HG03460 (cell line): Measurements from ENCODE around the gene FOXN4.
A peak's percentile ranks its signal among the peaks of the same experiment; 100 is the strongest.
"Not testable (repeated sequence)": the region's sequence is repeated elsewhere in the genome, so short reads cannot be mapped to it uniquely, and the experiment has no call there.

Experiments used
- ATAC-seq: cut with Tn5 transposase; IDR thresholded peaks from one replicate; pipeline ENCODE4 v1.9.1; 2021; ENCODE audit not compliant: unreplicated experiment

The FOXN4 gene, protein sequence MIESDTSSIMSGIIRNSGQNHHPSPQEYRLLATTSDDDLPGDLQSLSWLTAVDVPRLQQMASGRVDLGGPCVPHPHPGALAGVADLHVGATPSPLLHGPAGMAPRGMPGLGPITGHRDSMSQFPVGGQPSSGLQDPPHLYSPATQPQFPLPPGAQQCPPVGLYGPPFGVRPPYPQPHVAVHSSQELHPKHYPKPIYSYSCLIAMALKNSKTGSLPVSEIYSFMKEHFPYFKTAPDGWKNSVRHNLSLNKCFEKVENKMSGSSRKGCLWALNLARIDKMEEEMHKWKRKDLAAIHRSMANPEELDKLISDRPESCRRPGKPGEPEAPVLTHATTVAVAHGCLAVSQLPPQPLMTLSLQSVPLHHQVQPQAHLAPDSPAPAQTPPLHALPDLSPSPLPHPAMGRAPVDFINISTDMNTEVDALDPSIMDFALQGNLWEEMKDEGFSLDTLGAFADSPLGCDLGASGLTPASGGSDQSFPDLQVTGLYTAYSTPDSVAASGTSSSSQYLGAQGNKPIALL

GRCh38 chr12:109308534-109309380 is at the start of gene FOXN4:
Gene FOXN4, minus strand, starts transcription at chr12:109309284. Its CDS starts 963 bp downstream, at chr12:109308321.
- no peak for ATAC-seq

GRCh38 chr12:109358154-109358869 is 49.2 kb upstream of the FOXN4 start:
- ATAC-seq = peak; percentile 54

DNA sequence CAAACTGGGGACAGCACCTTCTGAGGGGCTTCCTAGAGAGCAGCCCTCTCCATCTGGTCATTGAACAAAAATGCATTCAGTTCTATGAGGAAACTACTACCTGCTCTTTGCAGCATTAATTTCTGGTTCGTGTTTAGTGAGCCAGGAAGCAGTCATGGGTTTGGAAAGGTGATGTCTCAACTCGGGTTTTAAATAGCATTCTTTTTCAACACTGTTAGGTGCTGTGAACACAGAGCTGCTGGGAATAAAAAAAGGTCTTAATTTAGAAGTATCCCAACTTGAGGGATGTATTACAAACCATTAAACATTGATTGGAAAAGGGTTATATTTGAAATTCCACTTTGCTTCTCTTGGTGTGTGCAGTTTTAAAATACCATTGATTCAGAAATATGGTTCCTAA is 47.9 kb upstream of the FOXN4 start:
- no peak for ATAC-seq

DNA sequence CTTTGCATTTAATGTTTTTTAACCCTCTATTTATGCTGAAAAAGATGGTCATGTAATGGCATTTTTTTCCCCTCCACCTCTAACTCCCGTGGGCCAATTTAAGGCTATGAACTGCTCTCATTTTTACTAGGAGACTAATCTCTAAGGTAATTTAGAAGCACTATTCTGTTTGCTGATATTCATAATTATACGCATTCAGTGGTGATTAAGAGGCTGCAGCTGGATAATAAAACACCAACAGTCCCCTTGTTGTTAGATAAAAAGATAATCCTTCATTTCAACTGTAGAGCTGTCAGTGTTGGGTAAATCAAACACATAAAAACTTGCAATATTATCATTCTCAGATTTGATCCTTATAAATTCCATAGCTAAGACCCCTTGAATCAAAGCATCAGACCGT is 47.5 kb upstream of the FOXN4 start:
- no peak for ATAC-seq

GRCh38 chr12:109352184-109352583 is 43.1 kb upstream of the FOXN4 start:
- ATAC-seq = no peak

GRCh38 chr12:109347589-109347988 is 38.5 kb upstream of the FOXN4 start, which contains the start of gene MYO1H:
Gene MYO1H, plus strand, starts transcription at chr12:109347900. Its CDS starts 61 bp downstream, at chr12:109347961.
- ATAC-seq = no peak

DNA sequence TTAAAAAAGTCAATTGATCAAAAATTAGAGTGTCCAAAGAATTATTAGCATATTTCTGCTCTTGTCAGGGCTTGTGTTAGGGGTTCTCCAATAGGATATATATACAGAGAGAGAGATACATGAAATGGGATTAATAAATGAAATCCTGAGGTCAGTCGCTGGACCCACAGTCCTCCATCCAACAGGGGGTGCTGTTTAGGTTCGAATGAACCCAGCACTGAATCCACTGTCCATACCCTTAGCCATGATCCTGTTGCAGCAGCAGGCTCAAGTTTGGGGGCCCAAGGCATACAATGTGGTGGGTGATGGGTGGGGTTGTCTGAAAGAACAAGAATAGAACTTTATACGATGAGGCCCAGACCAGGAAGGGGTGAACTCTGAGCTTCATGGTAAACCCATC is 37.8 kb upstream of the FOXN4 start:
- ATAC-seq = no peak

- ATAC-seq = no peak
Measured at GRCh38 chr12:109345428-109345827, 36.3 kb upstream of the FOXN4 start.

DNA sequence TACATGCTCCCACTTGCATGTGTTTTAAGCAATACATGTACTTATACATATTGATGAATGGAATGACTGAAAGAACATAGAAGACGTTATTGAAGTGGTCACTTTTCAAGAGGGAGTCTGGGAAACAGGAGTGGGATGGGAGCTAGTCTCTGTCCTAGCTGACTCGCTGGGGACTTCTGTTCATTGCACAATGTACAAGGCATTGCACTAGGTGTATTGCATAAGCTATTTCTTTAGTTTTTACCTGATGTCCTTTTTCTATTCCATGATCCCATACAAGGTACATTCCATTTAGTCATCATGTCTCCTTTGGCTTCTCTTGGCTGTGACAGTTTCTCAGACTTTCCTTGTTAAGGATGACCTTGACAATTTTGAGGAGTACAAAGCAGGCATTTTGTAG is 34.6 kb upstream of the FOXN4 start:
- no peak for ATAC-seq

GRCh38 chr12:109336593-109336992 is 27.5 kb upstream of the FOXN4 start:
- ATAC-seq = no peak

- ATAC-seq = no peak
Measured at GRCh38 chr12:109334887-109335286, 25.8 kb upstream of the FOXN4 start.

GRCh38 chr12:109331301-109331952 is 22.3 kb upstream of the FOXN4 start:
- no peak for ATAC-seq

GRCh38 chr12:109330282-109331230 is 21.5 kb upstream of the FOXN4 start:
- no peak for ATAC-seq

- no peak for ATAC-seq
Measured at GRCh38 chr12:109329686-109330085, 20.6 kb upstream of the FOXN4 start.

GRCh38 chr12:109329003-109329402 is 19.9 kb upstream of the FOXN4 start:
- no peak for ATAC-seq

GRCh38 chr12:109321294-109321693 is 12.2 kb upstream of the FOXN4 start:
- ATAC-seq = not testable (repeated sequence)

DNA sequence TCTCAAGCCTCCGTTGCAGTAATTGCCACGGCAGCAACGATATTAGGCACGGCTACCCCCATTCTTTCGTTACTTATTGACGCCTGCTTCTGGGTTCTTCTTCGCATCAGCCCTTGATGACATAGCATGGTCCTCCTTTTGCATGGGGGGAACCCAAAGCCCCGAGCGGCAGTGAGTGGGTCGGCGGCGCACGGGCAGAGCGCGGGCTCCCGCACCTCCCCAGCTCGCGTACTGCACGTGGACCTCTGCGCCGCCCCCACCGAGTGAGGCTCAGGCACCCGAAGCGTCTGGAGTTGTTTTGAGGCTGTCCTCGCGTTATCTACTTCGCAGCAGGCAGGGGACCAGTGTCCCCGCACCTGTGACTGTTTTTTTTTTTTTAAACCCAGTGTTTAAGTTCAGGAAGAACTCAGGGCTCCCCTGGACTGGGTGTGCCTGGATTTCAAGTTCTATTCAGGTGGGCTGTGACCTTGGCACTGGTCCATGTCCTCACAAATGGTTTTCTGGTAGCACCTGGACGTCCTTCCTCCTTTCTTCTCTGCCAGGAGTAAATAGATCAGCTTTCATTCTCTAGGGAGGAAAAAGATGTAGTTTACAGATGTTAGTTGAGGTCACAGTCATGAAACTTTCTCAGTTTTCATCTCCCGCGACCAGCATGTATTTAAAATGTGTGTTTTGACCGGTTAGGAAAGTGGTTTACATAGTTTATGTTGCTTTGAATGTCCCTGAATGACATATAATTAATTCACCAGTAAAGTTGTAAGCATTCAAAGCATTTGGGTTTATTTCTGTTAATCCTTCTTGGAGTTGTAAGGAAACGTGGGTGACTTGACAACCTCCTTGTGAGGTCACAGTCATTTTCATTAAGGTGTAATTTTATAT is 1.4 kb upstream of the FOXN4 start:
- no peak for ATAC-seq
